Glutamatergic neuron (in vitro differentiated cells): ENCODE results near the gene CELA3B. TPM values are rescaled to one million over a fixed set of nuclear protein-coding genes. Genes with fewer than 3 reads are reported as not detected.
"Not testable (repeated sequence)": the region's sequence is repeated elsewhere in the genome, so short reads cannot be mapped to it uniquely, and the experiment has no call there.

Experiments used
- DNase-seq: peaks from one replicate; pipeline ENCODE4 v3.0.0; 2022
- H3K27ac Mint-ChIP-seq: one replicate; pipeline ENCODE4 v1.8.0; 2020; ENCODE audit warnings: mild to moderate bottlenecking, mixed read lengths, inconsistent platforms; ENCODE audit not compliant: unreplicated experiment
- H3K27me3 Mint-ChIP-seq: one replicate; pipeline ENCODE4 v1.8.0; 2020; ENCODE audit warnings: mild to moderate bottlenecking, moderate library complexity, mixed read lengths, inconsistent platforms; ENCODE audit not compliant: unreplicated experiment
- H3K36me3 Mint-ChIP-seq: one replicate; pipeline ENCODE4 v1.8.0; 2020; ENCODE audit warnings: mild to moderate bottlenecking, mixed read lengths, inconsistent platforms; ENCODE audit not compliant: unreplicated experiment
- H3K4me1 Mint-ChIP-seq: one replicate; pipeline ENCODE4 v1.8.0; 2020; ENCODE audit warnings: mild to moderate bottlenecking, low read depth, mixed read lengths, inconsistent platforms; ENCODE audit not compliant: unreplicated experiment
- H3K4me3 Mint-ChIP-seq: one replicate; pipeline ENCODE4 v1.8.0; 2020; ENCODE audit warnings: mild to moderate bottlenecking, mixed read lengths, inconsistent platforms; ENCODE audit not compliant: unreplicated experiment
- H3K9me3 Mint-ChIP-seq: one replicate; pipeline ENCODE4 v1.8.0; 2020; ENCODE audit warnings: mild to moderate bottlenecking, moderate library complexity, mixed read lengths, inconsistent platforms; ENCODE audit not compliant: unreplicated experiment
- CTCF ChIP-seq: fragments of 200-600 bp; sonication (generic); IDR thresholded peaks from one replicate; pipeline ENCODE4 v1.5.0; 2021; ENCODE audit not compliant: partially characterized antibody, unreplicated experiment
- total RNA-seq: library from RNA; stranded (reverse); fragmentation: NEBNext Ultra II Directional; extraction: Animal tissue kit (Norgen Biotek cat#: 25700); gene quantifications from one replicate; pipeline ENCODE4 v1.2.1, GENCODE V29; 2021; ENCODE audit not compliant: unreplicated experiment

The CELA3B gene
- total RNA-seq, 1 donor from 2014 or later = not detected

- Mint-ChIP-seq H3K27ac (peak overlapping the region; percentile 96), H3K4me3 (peak overlapping the region; percentile 94), H3K9me3 (peaks cover 7% of the 10 kb centered on the region), H3K27me3 (peaks cover 5% of the 10 kb centered on the region), H3K4me1 (peaks cover 4% of the 10 kb centered on the region), H3K36me3 (no peaks in the 10 kb centered on the region)
- DNase-seq = peak; percentile 86
- TF ChIP-seq CTCF = no peak
Observed at GRCh38 chr1:22025368-22026155, 48.7 kb downstream of the CELA3B start.

- peaks cover 4% of the 10 kb centered on the region for H3K4me1 Mint-ChIP-seq
- H3K9me3 Mint-ChIP-seq = peaks cover 7% of the 10 kb centered on the region
- H3K27ac Mint-ChIP-seq = no peak overlapping the region
- H3K4me3 Mint-ChIP-seq = no peak overlapping the region
- TF ChIP-seq CTCF = no peak
- no peaks in the 10 kb centered on the region for H3K36me3 Mint-ChIP-seq
- peaks cover 5% of the 10 kb centered on the region for H3K27me3 Mint-ChIP-seq
- DNase-seq = no peak
Observed at GRCh38 chr1:22026924-22027289, 50.1 kb downstream of the CELA3B start.

GRCh38 chr1:22030057-22030456, 53.2 kb downstream of the CELA3B start:
- Mint-ChIP-seq H3K4me1 (peaks cover 4% of the 10 kb centered on the region), H3K27ac (no peak overlapping the region), H3K4me3 (no peak overlapping the region), H3K9me3 (peaks cover 4% of the 10 kb centered on the region), H3K36me3 (no peaks in the 10 kb centered on the region), H3K27me3 (no peaks in the 10 kb centered on the region)
- no peak for TF ChIP-seq CTCF
- DNase-seq = no peak

GRCh38 chr1:22030473-22030872, 53.7 kb downstream of the CELA3B start:
- H3K4me3 Mint-ChIP-seq = no peak overlapping the region
- peaks cover under 1% of the 10 kb centered on the region for H3K9me3 Mint-ChIP-seq
- peaks cover 4% of the 10 kb centered on the region for H3K4me1 Mint-ChIP-seq
- no peak for TF ChIP-seq CTCF
- DNase-seq = no peak
- no peaks in the 10 kb centered on the region for H3K27me3 Mint-ChIP-seq
- H3K27ac Mint-ChIP-seq = no peak overlapping the region
- H3K36me3 Mint-ChIP-seq = no peaks in the 10 kb centered on the region

GRCh38 chr1:22031214-22031962, 54.6 kb downstream of the CELA3B start:
- no peak for TF ChIP-seq CTCF
- H3K27ac Mint-ChIP-seq = no peak overlapping the region
- no peak overlapping the region for H3K4me3 Mint-ChIP-seq

GRCh38 chr1:22034834-22035233, 58.0 kb downstream of the CELA3B start:
- DNase-seq, H3K4me1 Mint-ChIP-seq, H3K36me3 Mint-ChIP-seq, H3K9me3 Mint-ChIP-seq, H3K4me3 Mint-ChIP-seq, H3K27me3 Mint-ChIP-seq, H3K27ac Mint-ChIP-seq: not testable (repeated sequence)

More at GRCh38 chr1:22031214-22031962, 54.6 kb downstream of the CELA3B start:
- no peaks in the 10 kb centered on the region for H3K4me1 Mint-ChIP-seq
- DNase-seq = no peak
- H3K36me3 Mint-ChIP-seq = no peaks in the 10 kb centered on the region
- H3K9me3 Mint-ChIP-seq = no peaks in the 10 kb centered on the region
- no peaks in the 10 kb centered on the region for H3K27me3 Mint-ChIP-seq
